Measurements from ENCODE around the gene AP1S3. TPM values are rescaled to one million over a fixed set of nuclear protein-coding genes. Genes with fewer than 3 reads are reported as not detected.

AP1S3 gene
- total RNA-seq, 4 donors from 2014 or later, result 0.23 to 4.6 (median 0.54) TPM; not detected in 1

- Histone ChIP-seq H3K27ac (no peak overlapping the region), H3K4me3 (no peak overlapping the region), H3K9me3 (no peaks in the 10 kb centered on the region), H3K4me1 (no peaks in the 10 kb centered on the region), H3K36me3 (no peaks in the 10 kb centered on the region), H3K27me3 (no peaks in the 10 kb centered on the region)
- no peak for ATAC-seq
- TF ChIP-seq POLR2AphosphoS5 (IDR thresholded peaks at IDR 0.05), result no peak
- TF ChIP-seq EP300 (IDR thresholded peaks at IDR 0.05), result no peak
- no peak for TF ChIP-seq CTCF (IDR thresholded peaks at IDR 0.05)
- no peak for TF ChIP-seq POLR2A (IDR thresholded peaks at IDR 0.05)
- 69 to 94% methylated on average over 2 of the region's 3 CpGs for WGBS, 2 donors (ENCODE audit: low coverage in 1 of 2)
Observed at GRCh38 chr2:223732346-223732745, 105.0 kb downstream of the AP1S3 start.

- no peaks in the 10 kb centered on the region for H3K27me3 ChIP-seq
- no peaks in the 10 kb centered on the region for H3K36me3 ChIP-seq
- WGBS, 2 donors (ENCODE audit: low coverage in 1 of 2), result 61 to 64% methylated on average over 2 of the region's 2 CpGs
- no peak for TF ChIP-seq EP300 (IDR thresholded peaks at IDR 0.05)
- TF ChIP-seq POLR2AphosphoS5 (IDR thresholded peaks at IDR 0.05), result no peak
- TF ChIP-seq CTCF (IDR thresholded peaks at IDR 0.05), result no peak
- TF ChIP-seq POLR2A (IDR thresholded peaks at IDR 0.05), result no peak
- no peak for ATAC-seq
- H3K27ac ChIP-seq, result no peak overlapping the region
- no peaks in the 10 kb centered on the region for H3K4me1 ChIP-seq
- H3K9me3 ChIP-seq, result no peaks in the 10 kb centered on the region
- H3K4me3 ChIP-seq, result no peak overlapping the region
Observed at GRCh38 chr2:223731503-223731902, 105.9 kb downstream of the AP1S3 start.

- TF ChIP-seq POLR2AphosphoS5 (IDR thresholded peaks at IDR 0.05), result no peak
- TF ChIP-seq CTCF (IDR thresholded peaks at IDR 0.05), result no peak
- TF ChIP-seq POLR2A (IDR thresholded peaks at IDR 0.05), result no peak
- no peak for TF ChIP-seq EP300 (IDR thresholded peaks at IDR 0.05)
- no peak overlapping the region for H3K4me3 ChIP-seq
- H3K27me3 ChIP-seq, result no peaks in the 10 kb centered on the region
- 92 to 100% methylated on average over 2 of the region's 2 CpGs for WGBS, 2 donors (ENCODE audit: low coverage in 1 of 2)
- peaks cover 0 to 13% (median 7%) of the 10 kb centered on the region in 3 donors for H3K4me1 ChIP-seq
- H3K36me3 ChIP-seq, result no peaks in the 10 kb centered on the region
- H3K9me3 ChIP-seq, result no peaks in the 10 kb centered on the region
- H3K27ac ChIP-seq, result no peak overlapping the region
- no peak for ATAC-seq
Observed at GRCh38 chr2:223729781-223730180, 107.6 kb downstream of the AP1S3 start.

- TF ChIP-seq POLR2A (IDR thresholded peaks at IDR 0.05), result no peak
- TF ChIP-seq CTCF (IDR thresholded peaks at IDR 0.05), result peak in 2 of 4 experiments; percentile 11 to 30
- TF ChIP-seq EP300 (IDR thresholded peaks at IDR 0.05), result no peak
- TF ChIP-seq POLR2AphosphoS5 (IDR thresholded peaks at IDR 0.05), result no peak
- no peak for ATAC-seq
- no peaks in the 10 kb centered on the region for H3K27me3 ChIP-seq
- no peak overlapping the region for H3K4me3 ChIP-seq
- H3K27ac ChIP-seq, result no peak overlapping the region
- no peaks in the 10 kb centered on the region for H3K9me3 ChIP-seq
- 57 to 81% methylated on average over 3 to 6 of the region's 7 CpGs for WGBS, 2 donors (ENCODE audit: low coverage in 1 of 2)
- H3K4me1 ChIP-seq, result peaks cover 0 to 13% (median 7%) of the 10 kb centered on the region in 3 donors
- H3K36me3 ChIP-seq, result no peaks in the 10 kb centered on the region
Observed at GRCh38 chr2:223727562-223727961, 109.8 kb downstream of the AP1S3 start.
